HG03442 (cell line): ENCODE results near the gene ARHGAP15.

Experiments used
- ATAC-seq: cut with Tn5 transposase; IDR thresholded peaks from one replicate; pipeline ENCODE4 v1.9.1; 2021; ENCODE audit warnings: mild to moderate bottlenecking, moderate library complexity; ENCODE audit not compliant: unreplicated experiment

Gene ARHGAP15

GRCh38 chr2:143169105-143169504, 39.9 kb downstream of the ARHGAP15 start:
- ATAC-seq: no peak

- ATAC-seq: no peak
Measured at GRCh38 chr2:143171817-143172216, 42.6 kb downstream of the ARHGAP15 start.

- no peak for ATAC-seq
Measured at GRCh38 chr2:143175438-143175837, 46.2 kb downstream of the ARHGAP15 start.

GRCh38 chr2:143176606-143177005, 47.4 kb downstream of the ARHGAP15 start:
- ATAC-seq: peak; percentile 25

GRCh38 chr2:143177096-143177786, 48.0 kb downstream of the ARHGAP15 start:
- ATAC-seq: peak; percentile 94

GRCh38 chr2:143181494-143181893, 52.3 kb downstream of the ARHGAP15 start:
- no peak for ATAC-seq

GRCh38 chr2:143182649-143183048, 53.4 kb downstream of the ARHGAP15 start:
- ATAC-seq: no peak

- peak; percentile 97 for ATAC-seq
Measured at GRCh38 chr2:143183804-143184463, 54.7 kb downstream of the ARHGAP15 start.

- no peak for ATAC-seq
Measured at GRCh38 chr2:143186876-143187275, 57.7 kb downstream of the ARHGAP15 start.

- ATAC-seq: no peak
Measured at GRCh38 chr2:143190431-143190830, 61.2 kb downstream of the ARHGAP15 start.

GRCh38 chr2:143192106-143192505, 62.9 kb downstream of the ARHGAP15 start:
- ATAC-seq: no peak

- ATAC-seq: no peak
Measured at GRCh38 chr2:143192716-143193115, 63.5 kb downstream of the ARHGAP15 start.

- no peak for ATAC-seq
Measured at GRCh38 chr2:143193121-143193520, 63.9 kb downstream of the ARHGAP15 start.

GRCh38 chr2:143195511-143195910, 66.3 kb downstream of the ARHGAP15 start:
- ATAC-seq: no peak

- no peak for ATAC-seq
Measured at GRCh38 chr2:143204062-143204461, 74.8 kb downstream of the ARHGAP15 start.

GRCh38 chr2:143205106-143205764, 76.0 kb downstream of the ARHGAP15 start:
- ATAC-seq: peak; percentile 66

GRCh38 chr2:143209570-143210445, 80.6 kb downstream of the ARHGAP15 start:
- no peak for ATAC-seq

GRCh38 chr2:143210446-143210819, 81.2 kb downstream of the ARHGAP15 start:
- no peak for ATAC-seq

- no peak for ATAC-seq
Measured at GRCh38 chr2:143217512-143218115, 88.4 kb downstream of the ARHGAP15 start.

GRCh38 chr2:143218621-143219020, 89.4 kb downstream of the ARHGAP15 start:
- ATAC-seq: no peak

- no peak for ATAC-seq
Measured at GRCh38 chr2:143219266-143219665, 90.0 kb downstream of the ARHGAP15 start.
